ENCODE measurements around the gene POLE.

POLE gene

DNA sequence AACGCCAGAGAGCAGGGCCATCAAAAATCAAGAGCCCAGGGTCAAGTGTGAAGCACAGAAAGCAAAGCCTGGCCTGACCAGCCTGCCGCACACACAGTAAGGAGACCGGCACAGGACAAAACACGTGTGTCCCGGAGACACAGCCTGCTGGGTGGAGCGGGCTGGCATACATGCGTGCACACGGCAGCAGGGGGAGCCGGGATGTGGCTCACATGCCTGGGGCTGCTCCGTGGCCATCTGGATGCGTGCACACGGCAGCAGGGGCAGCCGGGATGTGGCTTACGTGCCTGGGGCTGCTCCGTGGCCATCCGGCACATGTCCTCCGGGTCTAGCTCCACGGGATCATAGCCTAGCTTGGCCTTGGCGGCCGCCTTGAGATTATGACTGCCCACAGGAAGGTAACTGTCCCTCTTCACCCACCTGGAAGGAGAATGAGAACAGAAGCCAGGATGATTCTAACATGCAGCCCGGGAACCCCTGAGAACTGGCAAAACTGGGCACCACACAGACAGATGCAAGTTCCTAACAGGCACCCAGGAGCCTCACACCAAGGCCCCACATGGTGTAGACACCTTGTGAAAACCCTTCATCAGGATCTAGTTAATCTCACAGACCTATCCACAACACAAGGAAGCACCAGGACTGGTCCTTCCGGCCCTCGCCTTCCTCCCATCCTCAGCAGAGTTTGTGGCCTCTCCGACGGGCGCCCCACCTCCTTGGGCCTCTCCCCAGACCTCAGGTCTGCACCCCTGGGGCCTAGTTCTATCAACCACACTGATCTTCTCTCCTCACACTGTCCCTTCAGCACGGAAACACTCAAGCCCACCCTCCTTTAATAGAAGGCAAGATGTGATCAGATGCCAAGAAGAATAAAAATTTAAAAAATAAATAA lies 13.6 kb downstream of the POLE start:
- no peak for DNase-seq

DNA sequence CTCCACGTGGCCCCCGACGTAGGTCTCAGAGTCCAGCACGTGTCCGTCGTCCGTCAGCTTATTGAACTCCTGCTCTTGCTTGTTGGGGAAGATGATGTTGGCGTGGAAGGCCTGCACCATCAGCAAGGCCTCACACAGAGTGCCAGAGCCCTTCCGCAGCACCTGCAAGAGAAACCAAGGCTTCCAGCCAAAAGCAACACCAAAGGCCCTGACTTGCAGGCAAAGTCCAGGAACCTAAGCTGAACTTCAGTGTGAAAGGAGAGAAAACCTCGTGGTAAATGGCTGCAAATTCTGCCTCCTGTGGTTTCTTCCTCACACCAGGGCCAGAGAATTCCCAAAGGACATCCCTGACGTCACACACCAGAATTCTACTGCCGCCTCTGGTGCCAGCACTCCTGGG lies 14.5 kb downstream of the POLE start:
- no peak for DNase-seq

GRCh38 chr12:132672116-132672515 lies 15.0 kb downstream of the POLE start:
- no peak for DNase-seq

DNA sequence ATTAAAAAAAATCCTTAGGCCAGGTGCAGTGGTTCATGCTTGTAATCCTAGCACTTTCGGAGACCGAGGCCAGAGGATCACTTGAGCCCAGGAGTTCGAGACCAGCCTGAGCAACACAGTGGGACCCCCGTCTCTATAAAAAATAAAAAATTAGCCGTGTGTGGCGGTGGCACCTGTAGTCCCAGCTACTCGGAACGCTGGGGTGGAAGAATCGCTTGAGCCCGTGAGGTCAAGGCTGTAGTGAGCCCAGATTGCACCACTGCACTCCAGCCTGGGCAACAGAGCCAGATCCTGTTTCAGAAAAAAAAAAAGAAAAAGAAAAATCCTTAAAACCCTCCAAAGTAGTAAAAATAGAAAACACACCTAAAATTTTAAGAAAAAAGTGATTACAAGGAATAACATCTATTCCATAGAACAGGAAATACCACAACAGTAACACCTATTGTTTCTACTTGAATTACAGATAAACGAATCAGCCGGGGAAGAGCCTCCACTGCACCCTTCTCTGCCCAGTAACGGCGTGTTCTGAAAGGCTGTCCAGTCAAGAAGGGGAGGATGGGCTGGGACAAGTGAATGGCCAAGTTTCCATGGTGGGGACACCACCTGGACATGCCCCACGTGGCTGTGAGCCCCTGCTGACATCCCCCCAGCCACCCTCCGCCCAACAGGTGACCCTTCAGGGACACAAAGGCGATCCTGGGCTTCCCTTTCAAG lies 17.8 kb downstream of the POLE start:
- no peak for DNase-seq

DNA sequence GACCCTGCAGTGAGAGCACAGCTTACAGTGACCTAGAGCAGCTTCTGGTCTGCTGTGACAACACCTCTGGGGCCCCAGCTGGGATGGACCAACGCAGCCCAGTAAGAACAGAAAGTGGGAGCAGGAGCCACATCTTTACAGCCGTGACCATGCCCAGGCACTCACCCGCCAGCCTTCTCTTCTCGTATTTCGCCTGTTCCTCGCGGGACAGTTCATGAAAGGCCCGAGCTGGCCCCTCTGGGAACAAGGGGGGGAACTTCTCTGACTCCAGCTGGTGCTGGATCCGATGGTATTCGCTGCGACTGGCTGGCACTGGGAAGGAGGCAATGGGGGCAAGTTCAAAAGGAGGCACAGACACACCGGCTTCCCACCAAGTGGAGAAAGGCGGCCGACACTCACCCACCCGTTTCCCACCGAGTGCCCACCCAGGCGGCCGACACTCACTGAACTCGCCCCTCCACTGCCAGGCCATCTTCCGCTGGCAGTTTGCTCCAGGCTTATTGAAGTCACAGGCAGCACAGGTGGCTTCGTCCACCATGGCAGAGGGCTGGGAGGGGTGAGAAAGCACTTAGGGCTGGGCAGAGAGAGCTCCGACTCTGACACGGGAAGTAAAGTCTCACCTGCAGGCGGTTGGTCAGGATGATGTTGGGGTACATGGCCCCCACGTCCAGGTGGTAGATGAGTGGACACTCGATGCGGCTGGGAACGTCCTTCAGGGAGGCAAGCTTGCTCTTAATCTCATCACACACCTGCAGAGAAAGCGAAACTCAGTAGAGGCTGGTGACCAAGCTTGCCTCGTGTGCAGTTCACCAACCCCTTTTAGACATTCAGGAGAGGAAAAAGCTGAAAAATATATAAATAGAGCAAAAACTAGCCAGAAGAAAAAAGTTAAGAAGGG lies 18.7 kb downstream of the POLE start:
- no peak for DNase-seq

DNA sequence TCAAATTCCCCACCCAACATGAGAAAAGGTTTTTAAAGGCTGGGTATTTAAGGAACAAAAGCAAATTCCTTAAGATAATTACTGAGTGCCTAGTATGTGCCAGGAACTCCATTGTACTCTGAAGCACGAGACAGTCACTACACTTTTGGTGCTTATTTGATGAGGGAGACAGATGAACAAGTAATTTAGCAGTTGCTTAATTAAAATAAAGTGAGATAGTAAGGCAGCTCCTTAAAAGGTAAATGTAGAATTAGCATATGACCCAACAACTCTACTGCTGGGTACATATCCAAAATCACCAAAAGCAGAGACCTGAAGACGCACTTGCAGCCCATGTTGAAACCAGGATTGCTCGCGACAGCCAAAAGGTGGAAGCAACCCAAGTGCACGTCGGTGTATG lies 21.3 kb downstream of the POLE start:
- DNase-seq, result no peak

DNA sequence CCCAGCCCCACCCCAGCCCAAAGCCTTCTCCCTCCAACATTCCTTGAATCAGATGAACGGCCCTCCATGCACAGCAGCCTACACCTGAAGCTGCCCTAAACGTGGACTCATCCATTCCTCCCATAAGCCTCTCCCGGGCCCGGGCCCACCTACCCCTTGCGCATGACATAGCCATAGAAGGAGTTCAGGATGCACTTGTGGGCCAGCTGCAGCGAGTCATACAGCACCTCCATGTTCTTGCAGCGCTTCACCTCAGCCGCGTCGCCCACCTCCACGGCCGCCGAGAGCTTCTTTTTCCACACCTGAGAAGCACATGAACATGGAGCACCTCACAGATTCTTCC lies 22.0 kb downstream of the POLE start:
- no peak for DNase-seq

- DNase-seq, result no peak
Measured at GRCh38 chr12:132664206-132665148, 22.7 kb downstream of the POLE start.

DNA sequence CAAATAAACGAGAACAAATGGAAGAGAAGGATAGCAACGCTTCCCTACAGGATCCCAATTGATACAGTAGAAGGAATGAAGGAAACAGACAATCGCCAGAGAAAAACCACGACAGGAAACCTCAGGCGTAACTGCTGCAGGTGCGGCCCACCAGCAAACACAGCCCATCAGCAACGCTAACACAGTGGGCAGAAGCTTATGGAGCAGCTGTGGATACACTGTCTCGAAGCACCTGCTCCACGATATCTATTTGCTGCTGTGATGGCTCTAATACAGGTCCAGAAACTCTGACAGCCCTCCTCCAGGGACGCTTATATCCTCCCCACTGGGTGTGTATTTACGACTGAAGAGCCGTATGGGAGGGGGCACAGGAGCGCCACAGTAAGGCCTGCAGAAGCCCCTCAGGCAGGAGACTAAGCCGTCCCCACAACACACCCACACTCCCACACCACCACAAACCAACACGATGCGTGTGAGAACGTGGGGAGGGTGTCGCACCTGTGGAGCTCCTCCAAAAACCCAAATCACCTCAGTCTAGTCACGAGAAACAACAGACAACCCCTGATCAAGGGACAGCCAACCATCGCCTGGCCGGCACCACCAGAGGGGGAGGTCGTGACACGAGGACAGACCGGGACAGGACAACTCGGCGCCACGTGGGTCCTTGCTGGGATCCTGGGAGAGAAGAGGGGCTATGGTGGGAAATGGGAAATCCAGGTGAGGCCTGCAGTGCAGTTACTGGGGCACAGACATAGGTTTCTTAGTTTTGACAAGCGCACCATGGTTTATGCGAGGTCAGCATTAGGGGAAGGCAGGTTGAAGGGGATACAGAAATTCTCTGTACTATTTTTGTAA lies 24.0 kb downstream of the POLE start:
- no peak for DNase-seq

DNA sequence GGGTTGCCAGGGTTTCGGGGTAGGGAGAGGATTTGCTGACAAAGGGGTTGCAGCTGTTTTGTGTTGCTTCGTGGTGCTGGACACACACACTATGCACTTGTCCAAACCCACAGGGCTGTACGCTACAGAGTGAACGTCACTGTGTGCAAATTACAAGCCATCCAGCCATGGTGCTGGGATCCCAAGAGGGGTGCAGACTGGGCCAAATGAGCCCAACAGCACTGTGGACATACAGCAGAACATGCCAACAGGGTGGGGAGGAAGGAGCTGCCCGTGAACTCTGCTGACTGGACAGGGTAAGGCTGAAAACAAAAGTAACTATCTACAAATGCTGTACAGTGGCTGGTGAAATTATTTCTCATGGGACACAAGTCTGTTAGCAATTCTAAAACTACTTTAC lies 25.2 kb downstream of the POLE start:
- no peak for DNase-seq

GRCh38 chr12:132660996-132661395 lies 26.1 kb downstream of the POLE start:
- DNase-seq, result no peak

GRCh38 chr12:132660052-132660451 lies 27.1 kb downstream of the POLE start:
- DNase-seq, result no peak

- no peak for DNase-seq
Measured at GRCh38 chr12:132659146-132659545, 28.0 kb downstream of the POLE start.

- no peak for DNase-seq
Measured at GRCh38 chr12:132658149-132658894, 28.8 kb downstream of the POLE start.

DNA sequence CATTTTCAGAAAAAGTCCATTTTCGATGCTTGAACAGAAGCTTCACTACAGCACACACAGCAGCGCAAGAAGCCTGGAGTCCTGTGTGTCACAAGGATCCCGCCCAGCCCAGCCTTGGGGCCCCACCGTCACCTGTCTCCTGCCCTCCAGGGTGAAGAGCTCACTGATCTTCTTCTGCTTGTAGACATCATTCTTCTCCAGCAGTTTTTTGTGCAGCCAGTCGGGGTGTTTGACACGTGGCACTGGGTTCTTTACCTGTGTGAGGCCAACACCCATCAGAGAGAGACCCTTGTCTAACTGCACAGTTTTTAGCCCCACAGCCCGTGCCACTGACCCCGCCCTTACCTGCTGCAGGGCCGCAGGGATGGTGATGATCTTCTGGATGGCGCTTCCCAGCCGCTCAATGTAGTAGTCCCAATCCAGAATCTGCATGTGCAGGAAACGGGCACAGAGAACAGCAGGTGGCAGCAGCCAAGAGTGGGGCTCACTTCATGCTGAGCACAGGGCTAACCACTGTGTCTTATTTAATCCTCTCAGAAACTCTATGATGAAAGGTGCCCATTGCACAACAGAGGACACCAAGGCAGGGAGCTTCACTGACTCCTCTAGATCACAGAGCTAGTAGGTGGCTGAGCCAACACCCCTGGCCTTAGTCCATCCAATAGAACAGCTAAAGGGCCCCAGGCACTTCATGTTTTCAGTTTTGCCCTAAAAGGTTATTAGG lies 30.0 kb downstream of the POLE start:
- no peak for DNase-seq

GRCh38 chr12:132653567-132654290 lies 33.4 kb downstream of the POLE start:
- no peak for DNase-seq

DNA sequence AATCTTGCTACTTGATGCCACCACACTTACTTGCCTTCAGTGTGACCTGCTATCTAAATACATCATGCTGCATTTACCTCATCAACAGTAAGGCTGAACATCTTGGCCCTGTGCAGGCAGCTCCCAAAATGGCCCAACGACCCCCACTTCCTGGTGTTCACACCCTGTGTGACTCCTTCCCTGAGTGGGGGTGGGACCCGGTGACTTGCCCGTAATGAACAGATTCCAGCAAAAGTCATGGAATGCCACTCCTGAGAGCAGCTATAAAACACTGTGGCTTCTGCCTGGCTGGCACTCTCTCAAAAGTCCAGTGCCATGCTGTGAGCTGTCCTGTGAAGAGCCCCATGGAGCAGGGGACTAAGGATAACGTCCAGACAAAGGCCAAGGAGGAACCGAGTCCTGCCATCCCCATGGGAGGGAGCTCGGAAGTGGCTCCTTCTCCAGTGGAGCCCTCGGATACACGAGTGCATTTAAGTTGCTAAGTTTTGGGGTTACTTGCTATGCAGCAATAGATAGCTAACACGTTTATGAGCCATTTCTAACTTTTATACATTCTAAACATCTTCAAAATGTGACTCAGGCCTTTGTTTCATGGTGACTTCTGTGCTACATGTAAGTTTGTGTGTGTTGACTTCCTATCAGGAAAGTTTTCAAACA lies 35.6 kb downstream of the POLE start:
- no peak for DNase-seq

DNA sequence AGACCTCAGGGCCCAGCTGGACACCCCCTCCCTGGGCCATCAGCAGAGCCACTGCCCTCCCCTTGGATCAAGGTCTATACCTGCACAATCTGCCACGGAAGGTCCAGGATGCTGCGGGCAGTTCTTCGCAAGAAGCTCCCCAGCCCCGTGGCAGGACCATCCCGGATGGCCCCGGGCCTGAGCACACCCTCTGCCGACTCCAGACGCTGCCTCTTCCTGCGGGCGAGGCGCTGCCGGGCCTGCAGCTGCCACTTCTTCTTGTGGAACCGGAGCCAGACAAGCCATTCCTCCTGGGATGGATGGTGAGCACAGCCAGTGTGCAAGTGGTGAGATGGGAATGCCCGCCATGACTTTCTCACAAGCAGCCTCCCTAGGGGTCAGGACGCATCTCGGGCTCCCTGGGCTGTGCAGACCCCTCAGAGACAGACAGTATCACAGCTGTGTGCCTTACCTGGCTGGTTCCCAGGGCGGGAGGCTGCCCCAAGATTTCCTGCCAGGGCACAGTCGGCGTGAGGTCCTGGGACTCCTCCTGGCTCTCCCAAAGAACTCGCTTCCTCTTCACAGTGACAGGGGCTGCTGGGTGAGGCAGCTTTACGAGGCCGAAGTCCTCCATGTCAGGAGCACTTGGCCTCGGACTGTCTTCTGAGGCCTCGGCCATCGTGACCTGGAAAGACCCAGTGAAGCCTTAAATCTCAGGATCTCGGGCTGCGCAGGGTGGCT lies 37.8 kb downstream of the POLE start:
- DNase-seq, result no peak

Measured in NCI-H69 (cell line).